Loucy (cell line): ENCODE measurements around the gene ROR1.

Experiments
- EZH2phosphoT487 ChIP-seq: fragments of 200-600 bp; IDR thresholded peaks from 2 replicates; pipeline ENCODE4 v1.6.1; 2018; ENCODE audit warnings: antibody characterized with exemption, mild to moderate bottlenecking, moderate library complexity, borderline replicate concordance
- TF ChIP-seq, protein P1 (sequence below): fragments of 200-600 bp; sonication (generic); conservative IDR thresholded peaks from 2 replicates; pipeline ENCODE4 v1.5.1; 2014; ENCODE audit warnings: mild to moderate bottlenecking, antibody characterized with exemption, low read length

DNA sequence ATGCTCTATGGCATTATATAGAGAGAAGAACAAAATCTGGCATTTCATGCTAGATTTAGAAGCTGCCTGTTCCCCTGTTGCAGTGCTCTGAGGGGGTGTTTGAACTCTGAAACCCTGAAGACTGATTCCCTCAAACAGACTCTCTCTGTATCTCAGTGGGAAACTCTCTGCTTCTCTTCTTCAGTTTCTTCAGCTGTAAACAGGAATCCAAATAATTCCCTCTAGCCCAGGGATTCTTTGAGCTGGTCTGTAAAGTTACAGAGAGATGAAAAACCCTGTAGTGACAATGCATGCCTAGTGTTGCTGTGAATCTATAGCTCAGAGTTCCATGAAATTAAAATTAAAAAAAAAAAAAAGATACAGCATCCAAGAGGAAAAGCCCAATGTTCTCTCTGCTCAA is 17.0 kb upstream of the ROR1 start:
- TF ChIP-seq, protein P1, sequence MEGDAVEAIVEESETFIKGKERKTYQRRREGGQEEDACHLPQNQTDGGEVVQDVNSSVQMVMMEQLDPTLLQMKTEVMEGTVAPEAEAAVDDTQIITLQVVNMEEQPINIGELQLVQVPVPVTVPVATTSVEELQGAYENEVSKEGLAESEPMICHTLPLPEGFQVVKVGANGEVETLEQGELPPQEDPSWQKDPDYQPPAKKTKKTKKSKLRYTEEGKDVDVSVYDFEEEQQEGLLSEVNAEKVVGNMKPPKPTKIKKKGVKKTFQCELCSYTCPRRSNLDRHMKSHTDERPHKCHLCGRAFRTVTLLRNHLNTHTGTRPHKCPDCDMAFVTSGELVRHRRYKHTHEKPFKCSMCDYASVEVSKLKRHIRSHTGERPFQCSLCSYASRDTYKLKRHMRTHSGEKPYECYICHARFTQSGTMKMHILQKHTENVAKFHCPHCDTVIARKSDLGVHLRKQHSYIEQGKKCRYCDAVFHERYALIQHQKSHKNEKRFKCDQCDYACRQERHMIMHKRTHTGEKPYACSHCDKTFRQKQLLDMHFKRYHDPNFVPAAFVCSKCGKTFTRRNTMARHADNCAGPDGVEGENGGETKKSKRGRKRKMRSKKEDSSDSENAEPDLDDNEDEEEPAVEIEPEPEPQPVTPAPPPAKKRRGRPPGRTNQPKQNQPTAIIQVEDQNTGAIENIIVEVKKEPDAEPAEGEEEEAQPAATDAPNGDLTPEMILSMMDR, result no peak
- TF ChIP-seq EZH2phosphoT487, result no peak
